LoVo (cell line): ENCODE data around the gene CRTC1.

ENCODE experiments used
- DNase-seq: peaks from one replicate; pipeline ENCODE4 v3.0.0-alpha.2; 2016; ENCODE audit warnings: low spot score

Gene CRTC1

GRCh38 chr19:18769989-18770528 is 86.6 kb downstream of the CRTC1 start:
- no peak for DNase-seq

- no peak for DNase-seq
These were observed 87.3 kb downstream of the CRTC1 start for GRCh38 chr19:18770663-18771327.

DNA sequence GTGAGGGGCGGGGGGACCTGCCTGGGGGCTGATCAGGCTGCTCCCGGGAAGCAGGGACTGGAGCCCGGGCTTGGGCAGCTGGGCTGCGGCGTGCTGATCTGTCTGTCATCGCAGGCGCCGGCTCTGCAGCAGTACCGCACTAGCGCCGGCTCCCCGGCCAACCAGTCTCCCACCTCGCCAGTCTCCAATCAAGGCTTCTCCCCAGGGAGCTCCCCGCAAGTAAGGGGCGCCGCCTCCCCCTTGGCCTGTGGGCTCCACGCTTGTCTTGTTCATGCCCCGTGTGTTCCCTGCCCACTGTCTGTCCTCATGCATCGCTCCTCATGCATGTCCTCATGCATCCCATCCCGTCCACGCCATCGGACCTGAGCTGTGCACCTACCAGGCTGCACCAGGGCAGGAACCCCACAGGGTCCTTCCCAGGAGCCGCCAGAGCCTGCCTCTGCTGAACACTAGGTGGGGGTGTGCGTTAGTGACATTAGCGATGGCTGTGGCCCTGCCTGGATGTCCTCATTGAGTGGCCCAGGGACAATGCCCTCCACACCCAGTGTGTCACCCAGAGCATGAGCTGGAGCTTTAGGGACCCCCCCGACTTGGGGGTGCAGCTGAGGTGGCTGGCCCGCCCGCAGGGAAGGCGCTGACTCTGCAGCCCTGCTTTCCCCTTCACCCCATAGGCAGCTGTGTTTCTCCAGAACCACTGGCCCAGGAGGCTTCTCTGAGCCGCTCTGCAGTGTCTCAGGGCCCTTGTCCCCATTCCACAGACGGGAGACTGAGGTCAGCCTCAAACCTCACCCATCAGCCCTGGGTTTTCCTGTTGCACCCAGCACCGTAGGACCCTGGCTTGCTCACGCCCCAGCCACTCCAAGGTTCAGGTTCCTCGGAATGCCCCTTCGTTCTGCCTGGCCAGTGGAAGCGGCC is 88.1 kb downstream of the CRTC1 start:
- DNase-seq = no peak

DNA sequence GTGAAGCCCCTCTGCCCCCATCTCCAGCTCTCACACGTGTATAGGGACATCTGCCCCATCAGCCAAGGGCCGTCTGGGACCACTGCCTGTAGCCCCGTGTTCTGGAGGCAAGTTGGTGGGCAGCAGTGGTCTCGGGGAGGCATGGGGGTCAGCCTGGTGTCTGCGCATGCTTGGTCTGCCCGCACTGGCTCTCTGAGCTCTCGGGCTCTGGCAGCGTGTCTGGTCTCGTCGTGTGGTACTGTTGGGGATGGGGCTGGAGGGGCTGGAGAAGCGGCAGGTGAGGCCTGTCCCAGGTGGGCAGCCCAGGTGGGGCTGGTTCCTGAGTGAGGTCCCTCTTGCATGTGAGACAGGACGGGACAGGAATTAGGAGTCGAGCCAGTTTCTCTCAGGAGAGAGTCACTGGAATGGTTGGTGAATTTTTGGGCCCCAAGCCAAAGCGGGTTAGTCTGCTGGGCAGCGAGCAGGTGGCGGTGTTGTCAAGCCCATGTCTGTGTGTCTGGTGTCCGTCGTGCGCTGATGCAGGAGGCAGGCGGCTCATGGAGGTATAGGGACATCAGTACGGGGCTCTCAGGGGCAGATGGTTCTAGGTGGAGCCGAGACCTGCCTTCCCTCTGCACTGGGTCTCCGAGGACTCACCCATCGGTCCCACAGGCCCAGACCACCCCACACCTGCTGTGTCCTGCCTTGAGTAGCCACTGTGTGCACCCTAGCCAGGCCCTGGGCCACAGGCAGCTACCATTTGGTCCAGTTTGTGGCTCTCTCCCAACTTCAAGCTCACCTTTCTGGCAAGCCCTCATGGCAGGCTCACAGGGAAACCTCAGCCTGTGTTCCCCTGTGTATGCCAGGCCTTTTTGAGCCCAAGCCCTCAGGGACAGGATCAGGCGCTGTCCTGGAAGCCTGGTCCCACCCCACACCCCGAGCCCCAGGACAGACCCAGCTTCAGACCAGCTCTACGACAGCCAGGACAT is 89.4 kb downstream of the CRTC1 start:
- DNase-seq = no peak

- DNase-seq = no peak
These were observed 90.2 kb downstream of the CRTC1 start for GRCh38 chr19:18773682-18774081.

DNA sequence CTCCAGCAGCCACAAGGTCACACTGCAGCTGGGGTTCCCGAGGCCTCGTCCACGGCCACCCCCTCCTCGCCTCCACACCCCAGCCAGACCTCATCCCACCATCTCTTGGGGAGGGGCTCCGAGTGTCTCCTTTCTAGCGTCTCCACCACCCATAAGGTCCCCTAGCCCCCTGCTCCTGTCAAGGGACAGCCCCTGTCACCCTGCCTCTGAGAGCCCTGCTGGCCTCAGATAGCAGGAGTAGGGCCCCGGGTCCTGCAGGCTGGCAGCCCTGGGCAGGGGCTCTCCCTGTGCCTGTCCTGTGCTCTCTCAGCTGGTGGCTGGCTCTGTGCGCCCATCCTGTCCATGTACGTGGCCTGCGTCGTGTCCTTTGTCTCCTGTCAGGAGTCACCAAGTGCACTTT is 90.6 kb downstream of the CRTC1 start:
- no peak for DNase-seq

GRCh38 chr19:18774782-18775444 is 91.4 kb downstream of the CRTC1 start:
- DNase-seq = no peak

- DNase-seq = no peak
These were observed 92.3 kb downstream of the CRTC1 start for GRCh38 chr19:18775586-18776287.

DNA sequence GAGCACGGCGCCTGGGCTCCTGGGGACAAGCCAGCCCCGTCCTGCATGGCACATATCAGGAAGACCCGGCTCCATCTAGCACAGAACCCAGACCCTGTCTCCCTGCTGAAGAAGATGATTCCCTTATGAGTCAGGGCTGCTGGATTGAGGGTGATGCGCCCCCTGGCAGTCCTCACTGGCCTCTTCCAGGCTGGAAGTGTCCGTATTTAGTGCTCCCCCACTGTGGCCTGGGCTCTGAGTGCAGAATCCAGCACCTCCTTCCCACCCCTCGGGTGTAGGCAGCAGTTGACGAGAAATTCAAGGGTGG is 92.8 kb downstream of the CRTC1 start:
- no peak for DNase-seq

DNA sequence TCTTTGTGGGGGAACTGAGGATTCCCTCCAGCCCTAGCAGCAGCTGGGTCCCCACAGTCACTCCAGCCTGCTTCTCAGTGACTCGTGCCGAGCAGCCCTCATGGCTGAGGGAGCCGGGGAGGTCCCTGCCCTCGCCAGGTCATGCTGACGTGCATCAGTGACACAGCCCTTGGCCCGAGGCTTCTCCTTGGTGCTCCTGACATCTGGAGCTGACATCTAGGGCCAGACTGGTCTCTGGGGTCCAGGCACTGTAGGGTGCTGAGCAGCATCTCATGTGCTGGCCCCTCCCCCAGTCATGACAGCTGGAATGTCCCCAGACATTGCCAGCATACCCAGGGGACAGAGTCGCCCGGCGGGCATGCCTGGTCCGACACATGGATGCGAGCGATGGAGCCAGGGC is 93.3 kb downstream of the CRTC1 start:
- DNase-seq = no peak

- DNase-seq = no peak
These were observed 94.0 kb downstream of the CRTC1 start for GRCh38 chr19:18777301-18778075.

DNA sequence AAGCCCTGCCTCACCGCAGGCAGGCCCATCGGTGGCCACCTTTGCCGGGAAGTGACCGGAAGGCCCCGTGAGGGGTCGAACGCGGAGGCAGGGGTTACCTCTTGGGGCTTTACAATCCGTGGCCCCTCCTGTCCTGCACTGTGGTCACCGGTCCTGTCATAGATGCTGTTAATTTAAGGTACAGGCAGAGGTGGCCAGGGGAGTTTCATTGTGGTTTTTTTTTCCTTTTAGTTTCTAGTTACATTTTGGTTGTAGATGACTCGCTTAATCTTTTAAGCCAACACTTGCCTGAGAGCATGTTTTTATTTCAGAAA is 94.6 kb downstream of the CRTC1 start:
- no peak for DNase-seq

- DNase-seq = no peak
These were observed 95.5 kb downstream of the CRTC1 start for GRCh38 chr19:18778826-18779495.

DNA sequence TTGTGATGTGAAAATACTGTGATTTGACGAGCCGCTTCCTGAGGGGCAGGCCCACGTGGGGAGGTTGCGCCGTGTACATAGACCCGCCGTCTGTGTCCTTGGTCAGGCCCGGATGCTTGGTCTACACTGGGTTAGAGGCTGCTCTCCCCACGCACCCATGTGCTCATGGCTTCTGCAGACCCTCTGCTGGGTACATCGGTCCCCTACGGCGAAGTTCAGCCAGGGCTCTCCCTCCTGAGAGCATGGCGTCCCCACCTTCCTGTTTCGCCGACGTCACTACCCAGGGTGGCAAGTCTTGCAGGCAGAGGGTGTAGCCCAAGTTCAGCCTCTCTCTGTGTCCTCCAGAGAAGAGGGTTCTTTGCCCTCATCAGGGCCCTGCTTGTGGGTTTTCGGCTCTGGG is 96.6 kb downstream of the CRTC1 start:
- DNase-seq = no peak

- no peak for DNase-seq
These were observed 97.2 kb downstream of the CRTC1 start for GRCh38 chr19:18780631-18781030.

GRCh38 chr19:18781047-18781600 is 97.6 kb downstream of the CRTC1 start:
- no peak for DNase-seq

DNA sequence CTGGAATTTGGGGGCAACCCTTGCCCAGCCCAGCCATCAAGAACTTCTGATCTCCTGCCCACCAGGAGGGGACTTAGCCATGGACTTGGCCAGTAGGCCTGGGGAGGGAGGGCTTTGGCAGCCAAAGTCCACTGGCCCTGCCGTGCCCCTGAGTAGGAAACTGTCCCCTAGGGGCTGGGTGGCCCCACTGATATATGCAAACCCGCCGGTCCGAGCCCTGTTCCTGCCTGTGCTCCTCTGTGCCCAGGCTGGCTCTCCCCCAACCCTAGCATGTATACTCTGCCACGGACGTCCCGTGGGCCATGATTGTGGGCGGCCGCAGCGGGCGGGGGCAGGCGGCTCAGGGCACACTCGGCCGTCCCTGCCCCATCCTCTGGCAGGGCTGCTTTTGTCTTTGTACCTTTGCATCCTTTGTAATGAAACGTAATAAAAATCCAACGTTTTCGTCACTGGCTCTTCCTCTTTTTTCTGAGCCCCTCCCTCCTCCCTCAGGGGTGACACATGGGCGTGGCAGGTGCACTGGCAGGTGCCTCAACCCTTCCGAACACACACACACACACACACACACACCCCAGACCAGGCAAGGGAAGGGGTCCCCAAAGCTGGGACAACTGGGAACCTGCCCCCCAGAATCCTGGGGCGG is 98.5 kb downstream of the CRTC1 start:
- no peak for DNase-seq

GRCh38 chr19:18782559-18783225 is 99.2 kb downstream of the CRTC1 start:
- no peak for DNase-seq
